NCI-H460 (cell line): Measurements from ENCODE around the gene SMYD3. TPM values are rescaled to one million over a fixed set of nuclear protein-coding genes. Genes with fewer than 3 reads are reported as not detected.

ENCODE experiments used
- DNase-seq: peaks from one replicate; pipeline ENCODE4 v3.0.0-alpha.2; 2016; ENCODE audit warnings: low read depth; ENCODE audit errors: extremely low read depth
- total RNA-seq: library from RNA; depleted of rRNA; stranded (reverse); fragments of >200 nt; shearing (Covaris generic); gene quantifications from 2 replicates; pipeline ENCODE4 v1.2.3, GENCODE V29; 2014

Gene SMYD3
- total RNA-seq, 1 experiment from 2014 or later, result 348 TPM

DNA sequence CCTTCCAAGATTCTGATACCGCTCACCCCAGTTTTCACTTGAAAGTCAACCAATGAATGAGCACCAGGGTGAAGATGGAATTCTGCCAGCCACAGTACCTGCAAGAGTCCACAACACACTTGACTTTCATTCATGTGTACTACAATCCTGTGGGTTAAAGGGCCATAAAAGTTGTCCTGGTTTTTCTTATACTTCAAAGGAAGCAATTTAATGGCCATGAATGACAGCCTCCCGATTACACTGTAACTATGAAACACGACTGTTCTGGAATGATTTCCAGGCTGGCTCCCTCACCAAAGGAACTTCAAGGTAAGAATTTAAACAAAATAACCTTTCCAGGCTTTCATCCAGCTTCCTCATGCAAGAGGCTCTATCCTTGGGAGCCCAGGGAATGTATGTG, 502.8 kb downstream of the SMYD3 start:
- no peak for DNase-seq

DNA sequence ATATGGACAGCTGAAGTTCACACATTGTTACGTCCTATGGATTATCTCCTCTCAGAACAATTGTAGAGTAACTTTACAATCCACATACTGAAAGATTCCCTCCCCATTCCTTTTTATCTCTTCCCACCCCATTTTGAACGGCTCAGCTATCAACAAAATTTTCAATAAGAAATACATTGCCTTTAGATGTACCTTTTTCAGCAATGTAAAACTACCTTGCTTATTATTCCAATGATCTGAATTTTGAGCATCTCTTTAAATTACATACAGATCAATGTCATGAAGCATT, 503.7 kb downstream of the SMYD3 start:
- no peak for DNase-seq

DNA sequence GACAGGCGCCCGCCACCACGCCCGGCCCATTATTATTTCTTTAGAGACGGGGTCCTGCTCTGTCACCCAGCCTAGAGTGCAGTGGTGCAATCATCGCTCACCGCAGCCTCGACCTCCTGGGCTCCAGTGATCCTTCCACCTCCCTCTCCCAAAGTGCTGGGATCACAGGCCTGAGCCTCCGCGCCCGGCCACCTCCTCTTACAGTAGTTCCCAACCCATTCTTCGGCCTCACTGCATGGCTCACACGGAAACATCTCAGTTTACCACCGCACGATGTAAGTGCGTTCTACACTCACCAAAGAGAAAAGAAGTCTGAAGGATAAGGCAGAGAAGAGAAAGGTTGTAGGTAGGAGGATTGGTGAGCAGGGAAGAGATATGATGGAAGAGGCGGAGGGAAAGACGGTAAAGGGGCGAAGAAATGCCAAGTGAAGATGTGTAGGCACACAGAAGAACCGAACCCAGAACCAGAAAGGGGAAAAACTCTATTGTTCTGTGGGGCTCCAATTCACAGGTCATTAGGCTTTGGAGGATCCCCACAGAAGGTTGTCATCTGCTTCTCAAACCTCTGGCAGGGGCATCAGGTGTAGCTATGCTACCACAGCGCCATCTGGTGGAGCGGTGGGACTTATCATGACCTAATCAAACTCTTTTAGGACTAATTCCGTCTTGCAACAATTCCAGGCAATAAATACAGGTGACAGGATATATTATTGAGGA, 504.2 kb downstream of the SMYD3 start:
- DNase-seq, result peak; percentile 81

DNA sequence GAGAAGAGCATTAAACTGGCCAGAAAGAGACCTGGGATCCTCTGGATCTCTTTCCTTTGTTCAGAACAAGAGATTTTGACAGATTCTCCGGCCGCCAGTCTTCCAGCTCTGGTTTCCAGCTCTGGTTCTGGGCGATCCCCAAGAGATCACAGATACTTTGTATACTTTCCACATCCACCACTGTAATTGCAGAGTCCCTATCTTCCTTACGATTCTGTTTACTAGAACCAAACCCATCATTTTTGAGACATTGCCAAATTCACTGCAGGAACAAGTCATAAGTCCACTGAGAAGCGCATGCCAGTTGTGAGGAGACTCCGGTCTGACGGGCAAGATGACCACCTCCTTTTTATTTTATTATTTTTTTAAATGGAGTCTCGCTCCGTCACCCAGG, 505.2 kb downstream of the SMYD3 start:
- DNase-seq, result no peak

DNA sequence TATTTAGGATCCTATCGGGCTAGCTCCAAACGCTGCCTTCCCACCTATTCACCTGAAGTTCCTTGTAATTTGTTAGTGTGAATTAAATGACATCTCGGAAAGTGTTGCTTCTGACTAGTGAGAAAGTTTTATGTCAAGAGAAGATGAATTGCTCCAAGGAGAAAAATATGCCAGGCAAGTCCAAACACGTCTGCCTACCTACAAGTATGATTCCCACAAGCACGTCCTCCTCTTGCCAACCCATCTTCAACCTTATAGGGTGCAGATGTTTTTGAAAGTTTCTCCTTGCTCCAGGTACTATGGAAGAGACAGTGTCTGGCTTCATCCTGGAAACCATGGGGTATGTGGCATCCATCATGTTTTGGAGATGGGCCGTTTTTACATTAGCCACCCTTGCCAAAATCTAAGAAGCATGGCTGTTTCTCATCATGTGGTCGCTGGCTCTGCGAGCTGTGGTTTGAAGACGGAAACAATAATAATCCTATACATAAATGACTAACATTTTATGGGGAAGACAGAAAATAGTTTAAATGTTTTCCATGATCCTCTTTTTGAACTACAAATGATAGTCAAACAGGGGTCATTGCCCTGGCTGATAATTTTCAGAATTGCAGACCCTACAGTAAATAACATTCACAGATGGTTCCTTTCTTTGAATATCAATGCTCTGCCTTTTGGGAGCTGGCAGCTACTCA, 505.8 kb downstream of the SMYD3 start:
- DNase-seq, result no peak

DNA sequence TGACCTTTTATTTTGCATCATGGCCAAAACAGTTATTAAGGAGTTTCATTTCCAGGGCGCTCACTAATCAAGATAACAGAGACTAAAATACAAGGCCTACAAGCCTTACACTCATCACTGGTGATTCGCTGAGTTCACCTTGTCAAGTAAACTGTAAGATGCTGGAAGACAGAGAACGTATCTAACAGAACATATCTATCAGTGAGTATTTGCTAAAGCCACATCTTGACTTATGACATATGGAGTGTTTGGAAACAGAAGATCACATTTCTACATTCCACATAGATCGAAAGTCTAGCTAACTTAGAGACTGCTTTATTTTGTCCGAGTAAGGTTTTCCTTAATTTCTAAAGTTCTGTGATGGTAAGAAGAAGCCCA, 506.5 kb downstream of the SMYD3 start:
- no peak for DNase-seq

DNA sequence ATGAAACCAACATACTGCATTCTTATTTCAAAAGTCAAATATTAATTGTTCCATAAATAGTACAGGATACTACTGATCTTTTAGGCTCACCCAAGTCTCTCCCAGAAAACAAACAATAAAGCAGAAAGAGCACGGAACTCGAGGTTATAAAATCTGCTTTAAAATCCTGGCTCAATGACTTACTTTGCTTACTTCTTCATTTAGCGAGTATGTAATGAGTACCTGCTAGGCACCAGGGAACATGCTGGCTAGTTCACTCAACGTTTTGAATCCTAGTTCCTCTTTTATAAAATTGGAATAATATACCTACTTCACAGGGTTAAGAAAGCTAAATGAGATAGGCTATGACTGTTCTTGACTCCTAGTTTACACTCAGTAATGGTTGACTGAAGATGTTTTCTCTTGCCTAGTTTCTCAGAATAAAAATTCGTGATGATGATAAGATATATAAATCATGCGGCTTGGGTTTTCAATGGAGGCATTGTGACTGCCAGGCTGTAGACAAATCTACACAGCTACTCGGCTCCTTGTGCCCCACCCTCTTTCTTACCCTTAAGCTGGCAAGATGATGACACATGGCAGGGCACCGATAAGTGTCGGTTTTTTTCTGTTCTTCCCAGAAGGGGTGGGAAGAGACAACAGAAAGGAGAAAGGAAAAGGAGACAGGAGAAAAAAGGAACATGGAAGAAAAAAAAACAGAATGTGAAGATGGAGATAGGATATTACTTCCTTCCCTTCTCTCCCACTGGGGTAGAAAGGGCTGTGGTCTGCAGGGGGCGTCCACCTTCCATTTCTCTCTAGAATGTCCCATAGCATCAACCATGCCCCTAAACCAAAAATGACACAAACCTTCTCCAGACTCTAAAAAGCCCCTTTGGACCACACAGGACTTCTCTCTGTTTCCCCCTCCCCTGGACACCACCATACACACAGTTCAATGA, 507.1 kb downstream of the SMYD3 start:
- DNase-seq, result no peak

DNA sequence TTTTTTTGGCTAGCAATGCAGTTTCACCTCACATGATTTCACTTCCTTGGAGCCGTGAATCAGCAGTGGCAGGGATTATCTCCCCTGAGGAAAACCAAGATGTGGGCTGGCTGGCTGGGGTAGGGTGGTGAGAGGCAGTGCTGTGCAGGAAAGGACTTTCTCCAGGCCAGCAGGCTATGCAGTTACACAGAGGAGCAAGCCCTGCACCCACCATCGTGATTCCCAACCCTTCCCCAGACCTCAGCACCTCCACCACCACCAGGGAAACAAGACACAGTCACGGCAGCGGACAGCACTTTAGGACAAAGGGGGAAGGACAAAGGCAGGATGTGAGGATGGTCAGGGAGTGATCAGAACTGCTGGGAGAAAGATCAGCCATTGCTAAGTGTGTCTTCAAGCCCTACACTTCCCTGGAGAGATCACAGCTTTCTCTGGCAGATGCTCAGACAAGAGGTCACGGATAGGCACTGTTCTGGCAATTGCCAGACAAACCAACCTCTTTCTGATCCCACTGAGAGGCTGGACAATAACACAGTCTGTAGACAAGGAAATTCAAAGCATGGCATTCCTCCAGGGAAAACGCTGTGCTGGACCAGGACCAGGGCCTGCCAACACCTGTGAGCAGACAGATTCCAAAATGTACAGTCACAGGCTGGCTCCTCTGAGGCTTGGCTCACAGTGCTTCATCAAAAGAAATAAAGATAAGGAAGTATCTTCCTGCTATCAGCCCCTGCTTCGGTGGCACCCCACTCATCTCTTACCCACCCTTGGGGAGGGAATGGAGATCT, 509.4 kb downstream of the SMYD3 start:
- no peak for DNase-seq

DNA sequence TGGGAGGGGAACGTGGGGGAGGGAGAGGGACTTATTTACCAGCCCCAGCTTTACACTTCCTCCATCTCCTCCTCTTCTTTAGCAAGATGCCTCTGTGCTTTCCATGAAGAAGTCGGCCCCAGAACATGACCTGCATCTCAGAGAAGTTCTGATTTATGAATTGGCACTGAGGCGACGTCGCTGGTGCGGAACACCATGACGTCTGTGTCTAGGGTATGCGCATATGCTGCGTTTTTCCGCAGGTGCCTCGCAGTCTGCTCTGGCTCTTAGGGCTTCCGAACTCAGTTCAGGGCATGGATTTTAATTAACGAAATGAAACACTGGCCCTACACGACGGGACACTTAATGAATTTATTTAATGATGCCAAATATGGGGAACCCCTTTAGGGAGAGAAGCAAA, 510.3 kb downstream of the SMYD3 start:
- DNase-seq, result no peak

DNA sequence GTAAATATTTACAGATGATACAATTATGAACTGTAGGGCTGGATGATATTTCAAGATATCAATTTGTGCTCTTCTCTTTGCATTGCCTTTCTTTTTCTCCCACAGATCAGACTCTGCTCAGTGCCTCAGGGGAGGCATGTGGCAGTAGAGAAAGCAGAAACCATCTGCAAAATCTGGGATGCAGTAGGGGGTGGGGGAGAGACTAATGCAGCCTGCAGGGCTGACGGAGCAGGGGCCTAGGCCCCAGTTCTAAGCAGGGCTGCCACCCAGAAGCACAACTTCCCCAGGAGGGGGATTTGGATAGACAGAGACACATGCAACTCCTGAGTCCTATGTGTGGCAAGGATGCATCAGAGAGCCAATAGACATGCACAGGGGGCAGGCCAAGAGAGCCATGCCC, 511.6 kb downstream of the SMYD3 start:
- DNase-seq, result no peak

DNA sequence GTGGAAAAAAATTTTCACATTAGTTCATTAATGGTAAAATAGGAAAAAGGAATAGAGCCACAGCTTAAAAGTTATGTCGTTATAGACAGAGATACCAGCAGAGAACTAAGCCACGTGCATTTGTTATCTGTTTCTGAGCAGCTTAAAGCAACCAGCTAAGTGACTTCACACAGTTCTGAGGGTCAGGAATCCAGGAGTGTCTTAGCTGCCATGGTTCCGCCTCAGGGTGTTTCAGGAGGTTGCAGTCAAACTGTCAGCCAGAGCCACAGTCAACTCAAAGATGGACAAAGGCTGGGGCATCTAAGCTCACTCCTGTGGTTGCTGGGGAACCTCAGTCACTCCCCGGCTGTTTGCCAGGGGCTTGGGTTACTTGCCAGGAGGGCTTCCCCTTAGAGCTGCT, 515.8 kb downstream of the SMYD3 start:
- no peak for DNase-seq

DNA sequence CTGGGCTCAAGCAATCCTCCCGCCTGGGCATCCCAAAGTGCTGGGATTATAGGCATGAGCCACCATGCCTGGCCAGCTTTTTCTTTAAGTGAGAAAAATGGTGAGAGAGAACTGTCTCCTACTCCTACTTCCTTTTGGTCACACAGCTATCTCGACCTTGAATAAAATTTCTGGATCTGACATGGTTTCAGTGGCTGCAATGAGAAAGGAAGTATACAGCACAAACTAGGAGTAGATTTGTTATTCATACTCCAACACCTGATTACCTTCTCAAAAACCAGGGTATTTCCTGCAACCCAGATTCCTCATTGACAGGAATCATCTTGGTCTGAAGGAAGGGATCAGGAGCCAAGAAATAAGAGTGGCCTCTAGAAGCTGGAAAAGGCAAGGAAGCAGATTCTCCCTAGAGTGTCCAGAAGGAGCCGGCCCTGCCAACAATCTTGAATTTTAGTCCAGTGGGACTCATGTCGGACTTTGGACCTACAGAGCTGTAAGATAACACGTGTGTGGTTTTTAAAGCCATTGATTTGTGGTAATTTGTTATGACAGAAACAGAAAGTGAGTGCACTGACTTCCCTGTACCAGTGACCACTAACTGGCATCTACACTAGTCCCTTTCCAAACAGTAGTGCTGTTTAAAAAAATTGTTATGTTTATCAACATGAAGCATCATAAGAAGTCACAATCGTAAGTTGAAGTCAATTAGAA, 516.6 kb downstream of the SMYD3 start:
- DNase-seq, result no peak

DNA sequence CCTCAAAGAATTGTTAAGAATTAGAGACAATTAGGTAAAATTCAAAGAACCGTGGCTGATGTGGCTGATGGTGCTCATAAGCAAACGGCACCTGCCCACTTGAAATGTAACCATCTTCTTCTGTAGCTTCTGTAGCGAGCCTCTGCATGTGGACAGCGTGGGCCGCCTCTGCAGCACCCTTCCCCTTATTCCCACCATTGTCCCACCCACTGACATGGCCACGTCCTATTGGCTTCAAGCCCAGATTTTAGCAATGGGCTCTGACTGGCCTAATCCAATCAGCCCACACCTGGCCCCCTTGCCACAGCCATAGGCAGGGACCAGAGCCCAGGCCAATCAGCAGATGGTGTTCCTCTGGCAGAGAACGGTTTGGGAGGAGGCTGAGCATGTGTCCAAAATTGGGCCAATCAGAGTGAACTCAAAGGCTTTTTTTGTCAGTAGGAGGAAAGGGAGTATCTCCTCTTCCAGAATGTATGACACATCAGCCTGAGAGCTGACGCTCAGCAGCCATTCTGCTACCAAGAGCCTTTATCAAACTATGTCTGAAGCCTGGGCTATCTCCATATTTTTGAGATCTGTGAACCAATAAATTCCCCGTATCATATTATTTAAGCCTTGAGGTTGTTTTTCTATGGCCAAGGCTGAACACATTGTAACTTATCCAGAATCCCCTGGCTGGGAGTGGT, 518.5 kb downstream of the SMYD3 start:
- DNase-seq, result no peak

DNA sequence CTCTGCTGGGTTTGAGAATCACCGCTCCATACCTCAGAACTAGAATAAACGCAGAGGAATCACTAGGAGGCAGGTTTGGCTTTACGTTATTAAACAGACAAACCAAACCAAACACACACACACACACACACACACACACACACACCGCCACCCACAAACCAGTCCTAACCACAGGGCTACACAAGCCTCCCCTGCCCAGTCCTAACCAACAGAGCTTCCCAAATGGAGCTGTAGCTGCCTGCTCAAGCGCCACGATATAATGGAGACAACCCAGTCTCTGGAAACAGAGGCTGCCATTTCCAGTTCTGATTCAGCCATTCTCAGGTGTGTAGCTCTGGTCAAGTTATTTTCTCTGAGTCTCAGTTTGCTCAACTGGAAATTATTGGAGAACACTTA, 519.1 kb downstream of the SMYD3 start:
- DNase-seq, result no peak

DNA sequence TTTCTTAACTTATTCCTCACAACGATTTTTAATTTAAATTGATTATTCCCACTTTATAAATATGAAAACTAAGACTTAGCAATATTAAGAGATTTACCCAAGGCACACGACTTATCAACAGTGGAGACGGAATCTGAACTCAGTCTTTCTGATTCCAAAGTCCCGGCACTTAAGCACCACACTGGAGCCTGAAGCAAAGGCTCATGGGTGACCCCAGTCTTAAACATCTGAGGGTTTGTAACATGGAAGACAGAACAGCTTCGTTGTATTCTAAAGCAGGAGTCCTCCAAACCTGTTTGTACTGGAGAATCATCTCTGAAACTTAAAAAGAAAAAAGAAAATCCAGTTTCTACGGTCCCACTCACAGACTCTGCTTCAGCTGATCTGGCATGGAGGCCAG, 519.5 kb downstream of the SMYD3 start:
- no peak for DNase-seq

DNA sequence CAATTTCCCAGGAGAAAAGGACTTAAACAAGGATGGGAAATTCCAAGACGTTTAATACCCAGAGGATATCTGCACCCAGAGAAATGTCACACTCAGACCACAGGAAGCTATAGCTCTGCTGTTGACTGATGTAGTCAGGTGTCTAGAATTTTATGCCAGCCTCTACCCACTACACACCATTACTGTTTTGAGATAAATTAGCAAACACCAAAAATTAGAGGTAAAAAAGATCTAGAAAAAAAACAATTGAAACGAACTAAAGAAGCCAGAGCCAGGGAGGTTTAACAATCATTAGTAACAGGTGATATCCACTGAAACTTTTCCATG, 519.9 kb downstream of the SMYD3 start:
- no peak for DNase-seq

DNA sequence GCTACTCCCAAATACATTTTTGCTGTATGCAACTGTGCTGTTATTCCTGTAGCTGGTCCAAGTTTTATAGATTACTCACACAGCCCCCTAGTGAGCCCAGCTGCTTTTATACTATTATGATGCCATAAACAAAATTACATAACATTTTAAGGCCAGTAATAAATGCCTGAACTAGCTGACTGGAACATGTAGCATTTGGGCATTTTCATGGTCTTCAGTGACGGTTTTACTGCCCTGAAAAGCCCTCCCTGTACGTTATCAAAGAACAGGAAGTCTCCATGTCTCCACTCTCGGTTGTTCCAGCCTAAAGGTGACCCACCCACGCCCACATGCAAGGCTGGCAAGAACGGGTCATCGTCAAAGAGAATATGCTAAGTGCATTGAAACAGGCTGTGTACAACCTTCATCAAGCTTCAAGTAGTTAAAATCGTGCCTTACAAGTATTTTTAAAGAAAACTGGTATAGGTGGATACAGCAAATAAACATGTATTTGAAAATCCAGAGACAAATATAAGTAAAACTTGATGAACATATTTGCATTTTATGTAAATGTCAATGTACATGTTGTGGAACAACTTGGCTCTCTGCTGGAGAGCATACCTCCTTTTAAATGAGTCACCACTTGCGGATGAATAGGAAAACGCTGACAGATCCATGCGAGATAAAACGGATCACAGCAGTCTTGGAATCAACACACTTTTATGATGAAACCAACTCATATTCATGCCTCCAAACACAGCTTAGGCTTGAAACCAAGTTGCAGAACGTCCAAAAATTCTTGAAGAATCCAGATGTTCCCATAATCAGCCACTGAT, 520.5 kb downstream of the SMYD3 start:
- DNase-seq, result peak; percentile 56

DNA sequence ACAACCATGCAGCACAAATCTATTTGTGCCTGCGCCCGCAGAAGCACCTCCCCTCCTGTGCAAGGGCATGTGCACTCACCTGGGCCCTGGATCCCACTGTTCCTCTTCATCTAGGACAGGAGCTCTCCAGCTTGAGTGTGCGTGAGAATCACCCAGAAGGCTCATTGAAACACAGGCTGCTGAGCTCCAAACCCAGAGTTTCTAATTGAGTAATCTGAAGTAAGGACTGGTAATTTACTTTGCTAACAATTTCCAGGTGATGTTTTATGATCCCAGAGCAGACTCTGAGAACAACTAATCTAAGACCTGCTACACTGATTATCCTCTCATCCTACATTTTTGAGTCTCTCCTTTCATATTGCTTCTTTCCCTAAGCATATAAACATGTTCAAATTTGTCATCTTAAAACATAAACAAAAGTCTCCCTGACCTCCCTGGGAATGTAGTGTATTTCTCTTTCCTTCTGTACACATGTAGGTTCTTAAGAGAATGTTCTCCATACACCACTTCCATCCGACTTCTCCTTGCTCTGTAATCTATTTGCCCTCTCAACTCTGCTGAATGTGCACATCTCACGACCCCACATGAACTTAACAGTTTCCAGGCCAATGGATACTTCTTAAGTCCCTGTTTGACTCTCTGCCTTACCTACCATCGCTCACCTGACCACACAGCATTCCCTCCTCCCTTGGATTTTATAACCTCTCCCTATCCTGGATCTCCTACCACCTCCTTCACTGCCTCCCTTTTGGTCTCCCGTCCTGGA, 522.5 kb downstream of the SMYD3 start:
- no peak for DNase-seq
